ENCODE results near the gene MTHFS.
"Not testable (repeated sequence)": the region's sequence is repeated elsewhere in the genome, so short reads cannot be mapped to it uniquely, and the experiment has no call there.

Gene MTHFS

DNA sequence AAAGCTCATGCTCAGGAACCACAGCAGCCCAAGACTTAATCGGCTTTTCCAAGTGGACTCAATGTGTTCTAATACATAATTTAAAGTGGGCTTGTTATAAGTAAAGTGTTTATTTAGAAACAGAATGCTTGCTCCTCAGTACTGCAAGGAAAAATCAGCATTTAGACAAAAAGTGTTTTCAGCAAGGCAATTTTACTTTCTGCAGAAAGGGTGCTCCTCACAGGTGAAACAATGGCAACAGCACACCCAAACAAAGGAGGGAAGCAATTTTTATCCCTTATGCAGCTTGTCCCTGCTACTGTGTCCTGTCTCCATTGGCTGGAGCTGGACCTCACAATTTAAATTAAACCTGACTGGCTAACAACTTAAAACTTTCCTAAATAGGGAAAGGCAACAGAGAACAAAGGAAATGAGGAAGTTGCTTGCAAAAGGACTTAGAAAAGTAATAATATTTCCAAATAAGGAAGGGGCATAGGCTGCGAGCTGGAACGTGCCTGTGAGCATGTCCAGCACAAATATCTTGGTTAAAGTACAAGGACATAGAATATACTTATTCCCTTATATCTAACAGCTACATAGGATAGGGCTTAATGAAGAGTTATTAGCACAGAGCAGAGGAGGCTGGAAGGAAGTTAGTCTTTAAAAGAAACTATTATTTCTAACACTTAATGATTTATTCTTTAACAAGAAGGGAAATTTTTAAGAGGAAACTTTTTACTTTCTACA is 19.1 kb upstream of the MTHFS start:
- DNase-seq: not testable (repeated sequence)

DNA sequence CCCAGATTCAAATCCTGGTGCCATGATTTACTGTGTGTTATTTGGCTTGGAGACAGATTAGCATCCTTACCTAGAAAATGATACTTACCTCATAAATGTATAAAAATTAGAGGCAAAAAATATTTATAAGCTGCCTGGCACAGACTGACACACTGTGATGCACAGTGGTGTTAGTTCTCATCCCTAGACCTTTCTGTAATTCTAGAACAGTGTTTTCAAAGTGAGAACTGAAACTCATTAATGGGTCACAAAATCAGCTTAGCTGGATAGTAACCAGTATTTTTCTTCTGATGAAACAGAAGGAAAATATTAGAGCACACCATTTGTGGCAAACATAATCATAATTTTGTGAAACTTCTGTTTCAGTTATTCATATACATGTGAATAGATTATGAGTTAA is 17.9 kb upstream of the MTHFS start:
- no peak for DNase-seq

DNA sequence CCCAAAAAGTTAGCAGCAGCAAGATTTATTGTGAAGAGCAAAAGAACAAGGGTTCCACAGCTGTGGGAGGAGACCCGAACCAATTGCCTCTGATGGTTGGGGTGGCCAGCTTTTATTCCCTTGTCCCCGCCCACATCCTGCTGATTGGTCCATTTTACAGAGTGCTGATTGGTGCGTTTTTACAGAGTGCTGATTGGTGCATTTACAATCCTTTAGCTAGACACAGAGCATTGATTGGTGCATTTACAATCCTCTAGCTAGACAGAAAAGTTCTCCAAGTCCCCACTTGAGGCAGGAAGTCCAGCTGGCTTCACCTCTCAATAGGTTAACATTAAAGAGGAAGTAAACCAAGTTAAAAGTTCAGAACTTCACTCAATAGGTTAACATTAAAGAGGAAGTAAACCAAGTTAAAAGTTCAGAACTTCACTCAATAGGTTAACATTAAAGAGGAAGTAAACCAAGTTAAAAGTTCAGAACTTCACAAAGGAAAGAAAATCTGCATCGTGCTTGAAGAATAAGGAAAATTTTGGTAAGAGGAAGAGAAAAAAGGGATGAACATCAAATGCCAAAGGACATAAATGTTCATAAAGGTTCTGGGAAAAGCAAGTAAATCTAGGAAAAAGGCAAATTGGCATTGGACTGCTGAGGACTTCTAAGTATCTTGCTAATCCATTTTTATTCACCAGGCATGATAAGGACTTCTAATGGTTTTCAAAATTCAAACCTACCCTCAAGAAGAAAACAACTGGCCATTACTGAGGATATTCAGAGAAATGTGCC is 12.9 kb upstream of the MTHFS start:
- DNase-seq: not testable (repeated sequence)

DNA sequence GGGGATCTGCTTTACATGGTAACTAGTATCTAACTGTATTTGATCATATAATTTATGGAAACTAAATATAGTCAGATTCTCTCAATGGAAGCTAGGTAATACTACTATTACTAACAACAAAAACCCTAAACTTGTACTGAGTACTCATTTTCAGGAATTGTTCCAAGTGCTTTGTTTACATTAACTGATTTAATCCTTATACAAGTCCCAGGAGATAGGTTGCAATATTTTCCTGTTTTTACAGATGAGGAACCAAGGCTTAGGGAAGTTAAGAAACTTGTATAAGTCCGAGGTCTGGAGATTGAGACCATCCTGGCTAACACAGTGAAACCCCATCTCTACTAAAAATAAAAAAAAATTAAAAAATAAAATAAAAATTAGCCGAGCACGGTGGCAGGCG is 7.5 kb upstream of the MTHFS start:
- no peak for DNase-seq

DNA sequence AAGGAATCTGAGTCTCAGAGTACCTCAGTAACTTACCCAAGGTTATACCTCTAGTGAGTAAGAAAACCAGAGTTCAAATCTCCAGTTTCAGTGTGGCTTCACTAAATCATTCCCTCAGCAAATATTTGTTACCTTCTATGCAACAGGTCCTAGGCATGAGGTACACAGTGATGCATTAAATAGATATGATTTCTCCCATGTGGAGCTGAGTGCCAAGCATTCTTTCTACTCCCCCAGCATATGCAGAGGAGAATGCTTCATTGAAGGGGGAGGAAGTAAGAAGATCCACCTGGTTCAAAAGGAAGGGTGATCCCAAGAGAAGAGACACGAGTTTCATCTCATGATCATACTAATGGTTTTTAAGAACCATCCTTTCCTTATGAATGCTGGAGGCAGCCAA is 6.8 kb upstream of the MTHFS start:
- no peak for DNase-seq

DNA sequence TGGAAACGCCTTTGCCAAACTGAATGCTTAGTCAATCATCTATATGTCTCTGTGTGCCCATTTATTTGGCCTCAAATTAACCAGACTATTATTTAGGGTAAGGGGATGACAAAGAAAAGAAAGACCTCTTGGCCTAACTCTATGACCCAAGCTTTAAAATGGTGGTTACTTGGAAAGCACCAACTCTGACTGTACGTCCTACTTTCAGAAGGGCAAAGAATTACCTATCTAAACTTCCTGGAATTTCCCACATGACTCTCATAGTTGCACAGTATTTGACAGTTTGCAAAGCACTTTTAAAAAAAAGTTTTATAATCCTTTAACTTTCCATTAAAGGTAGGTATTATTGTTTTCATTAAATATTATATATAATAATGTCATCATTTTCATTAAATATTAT is 6.3 kb upstream of the MTHFS start:
- DNase-seq: no peak

DNA sequence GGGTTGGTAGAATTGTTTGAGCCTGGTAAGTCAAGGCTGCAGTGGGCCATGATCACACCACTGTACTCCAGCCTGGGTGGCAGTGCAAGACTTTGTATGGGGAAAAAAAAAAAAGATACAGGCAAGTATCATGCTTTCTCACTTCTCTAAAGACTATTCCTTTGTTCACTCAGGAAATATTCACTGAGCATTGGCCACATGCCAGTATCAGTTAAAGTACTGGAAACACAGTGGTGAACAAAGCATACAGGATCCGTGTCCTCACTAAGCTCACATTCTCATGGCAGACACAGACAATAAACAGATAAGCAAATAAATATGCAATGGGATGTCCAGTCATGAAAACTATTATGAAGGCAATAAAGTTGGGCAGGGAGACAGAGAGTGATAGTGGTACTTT is 5.1 kb upstream of the MTHFS start:
- DNase-seq: no peak

DNA sequence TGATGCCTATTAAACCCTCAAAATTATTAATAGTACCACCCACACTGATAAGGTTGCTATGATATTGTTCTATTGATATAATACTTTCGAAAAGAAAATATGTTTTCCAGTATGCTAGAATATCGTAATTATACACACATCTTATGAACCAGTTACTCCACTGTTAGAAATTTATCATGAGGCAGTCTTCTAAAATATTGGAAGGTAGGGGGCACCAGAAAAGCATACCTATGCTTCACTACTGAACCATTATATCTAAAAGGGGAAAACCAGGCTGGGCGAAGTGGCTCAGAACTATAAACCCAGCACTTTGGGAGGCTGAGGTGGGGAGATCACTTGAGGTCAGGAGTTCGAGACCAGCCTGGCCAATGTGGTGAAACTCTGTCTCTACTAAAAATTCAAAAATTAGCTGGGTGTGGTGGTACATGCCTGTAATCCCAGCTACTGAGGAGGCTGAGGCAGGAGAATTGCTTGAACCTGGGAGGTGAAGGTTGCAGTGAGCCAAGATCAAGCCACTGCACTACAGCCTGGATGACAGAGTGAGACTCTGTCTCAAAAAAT is 4.1 kb upstream of the MTHFS start:
- DNase-seq: not testable (repeated sequence)

DNA sequence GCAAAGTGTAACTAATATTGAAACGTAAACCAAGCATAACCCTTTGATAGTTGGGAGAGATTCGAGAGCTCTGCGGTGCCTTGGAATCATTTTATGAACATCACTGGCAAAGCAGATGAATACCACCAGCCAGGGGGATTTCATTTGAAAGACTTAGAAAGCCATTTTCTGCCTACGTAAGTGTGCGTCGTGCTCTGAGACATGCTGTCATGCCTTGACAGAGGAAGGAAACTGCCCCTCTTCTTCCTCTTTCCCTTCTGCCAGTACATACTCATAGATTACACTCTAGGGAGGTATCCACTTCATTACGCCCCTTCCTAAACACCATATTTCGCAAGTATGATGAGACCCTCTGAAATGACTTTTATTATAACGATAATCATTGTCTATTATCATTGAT is 3.3 kb upstream of the MTHFS start:
- peak; percentile 11 for DNase-seq

DNA sequence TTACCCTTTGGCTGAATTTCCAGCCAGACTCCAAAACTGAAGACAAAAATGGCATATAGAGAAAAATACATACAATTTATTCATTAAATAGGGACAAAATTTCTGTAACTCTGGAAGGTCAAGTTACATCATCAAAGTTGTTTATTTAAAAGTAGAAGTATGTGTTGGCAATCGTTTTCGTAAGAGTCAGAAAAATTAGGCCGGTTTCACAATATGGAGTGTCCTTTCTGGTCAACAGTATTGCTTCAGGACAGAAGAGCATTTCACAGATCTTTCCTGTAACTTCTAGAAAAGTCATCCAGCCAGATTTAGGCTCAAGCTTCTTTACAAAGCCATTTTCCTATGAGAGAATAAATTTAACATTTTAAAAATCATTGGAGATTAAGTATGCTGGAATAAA is 2.0 kb upstream of the MTHFS start:
- not testable (repeated sequence) for DNase-seq

DNA sequence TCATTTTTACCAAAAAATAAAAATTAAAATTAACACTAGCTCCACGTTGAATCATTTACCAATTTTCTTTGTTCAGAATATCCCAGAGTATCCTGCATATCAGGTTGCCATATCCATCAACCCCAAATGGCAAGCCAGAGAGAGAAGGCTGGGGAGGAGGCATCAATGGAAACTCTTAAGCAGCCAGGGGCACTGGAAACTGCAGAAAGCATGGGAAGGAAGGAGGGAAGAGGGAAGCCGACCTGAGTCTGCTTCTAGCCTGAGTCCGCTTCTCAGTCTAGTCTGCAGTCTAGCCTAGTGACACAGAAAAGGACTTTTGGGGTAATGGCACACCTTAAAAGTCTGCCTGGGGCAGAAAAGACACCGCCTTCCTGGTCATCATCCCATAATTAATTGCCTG is 1.6 kb upstream of the MTHFS start:
- DNase-seq: no peak

DNA sequence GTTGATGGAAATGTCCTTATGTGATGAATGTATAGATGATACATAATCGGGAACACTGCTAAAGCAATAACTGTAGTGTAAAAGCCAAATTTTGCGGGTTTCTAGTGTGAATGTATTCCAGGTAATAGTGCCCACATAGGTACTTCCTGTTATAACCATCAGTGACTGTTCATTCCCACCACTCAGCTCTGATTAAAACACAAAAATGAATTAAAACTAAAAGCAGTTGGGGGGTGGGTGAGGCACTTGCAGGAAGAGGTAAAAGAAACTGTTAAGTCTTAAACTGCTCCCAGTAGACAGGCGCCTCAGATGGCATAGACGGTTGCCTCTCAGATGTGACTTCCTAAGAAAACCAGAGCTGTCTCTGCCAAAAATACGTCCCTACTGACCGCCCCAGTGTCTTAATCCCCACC is 893 bp upstream of the MTHFS start:
- peak; percentile 73 for DNase-seq

DNA sequence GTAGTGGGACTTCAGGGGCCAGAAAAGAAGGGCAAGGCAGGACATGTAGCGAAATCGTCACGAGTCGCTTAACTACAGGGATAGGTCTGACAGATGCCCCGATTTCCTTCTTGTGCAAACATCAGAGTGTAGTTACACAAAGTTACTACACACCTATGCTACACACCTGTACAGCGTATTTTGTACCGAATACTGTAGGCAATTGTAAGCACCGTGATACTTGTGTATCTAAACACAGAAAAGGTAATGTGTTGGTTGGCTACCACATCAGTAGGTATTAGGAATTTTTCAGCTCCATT is 515 bp upstream of the MTHFS start:
- DNase-seq: no peak

DNA sequence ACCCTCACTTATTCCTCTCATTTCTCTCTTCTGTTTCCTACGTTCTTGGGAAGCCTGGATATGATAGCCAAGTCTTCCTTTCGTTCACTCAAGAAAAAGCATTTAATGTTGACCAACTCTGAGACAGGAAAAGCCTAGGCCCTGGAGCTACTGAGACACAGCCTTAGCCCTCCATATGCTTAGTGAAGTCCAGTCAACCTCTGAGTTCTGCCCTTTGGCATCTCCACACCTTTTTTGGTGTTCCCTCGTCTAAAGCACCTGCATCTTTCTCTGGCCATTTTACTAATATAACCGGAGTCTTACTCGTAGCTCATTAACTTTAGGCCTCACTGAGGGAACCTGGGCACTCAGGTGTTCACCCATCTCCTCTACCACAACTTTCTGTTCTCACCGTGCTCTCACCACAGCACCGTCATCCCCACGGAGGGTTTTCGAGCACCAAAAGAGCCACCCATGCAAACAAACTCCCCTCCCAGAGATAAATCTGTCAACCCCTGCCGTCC is 632 bp downstream of the MTHFS start:
- no peak for DNase-seq

DNA sequence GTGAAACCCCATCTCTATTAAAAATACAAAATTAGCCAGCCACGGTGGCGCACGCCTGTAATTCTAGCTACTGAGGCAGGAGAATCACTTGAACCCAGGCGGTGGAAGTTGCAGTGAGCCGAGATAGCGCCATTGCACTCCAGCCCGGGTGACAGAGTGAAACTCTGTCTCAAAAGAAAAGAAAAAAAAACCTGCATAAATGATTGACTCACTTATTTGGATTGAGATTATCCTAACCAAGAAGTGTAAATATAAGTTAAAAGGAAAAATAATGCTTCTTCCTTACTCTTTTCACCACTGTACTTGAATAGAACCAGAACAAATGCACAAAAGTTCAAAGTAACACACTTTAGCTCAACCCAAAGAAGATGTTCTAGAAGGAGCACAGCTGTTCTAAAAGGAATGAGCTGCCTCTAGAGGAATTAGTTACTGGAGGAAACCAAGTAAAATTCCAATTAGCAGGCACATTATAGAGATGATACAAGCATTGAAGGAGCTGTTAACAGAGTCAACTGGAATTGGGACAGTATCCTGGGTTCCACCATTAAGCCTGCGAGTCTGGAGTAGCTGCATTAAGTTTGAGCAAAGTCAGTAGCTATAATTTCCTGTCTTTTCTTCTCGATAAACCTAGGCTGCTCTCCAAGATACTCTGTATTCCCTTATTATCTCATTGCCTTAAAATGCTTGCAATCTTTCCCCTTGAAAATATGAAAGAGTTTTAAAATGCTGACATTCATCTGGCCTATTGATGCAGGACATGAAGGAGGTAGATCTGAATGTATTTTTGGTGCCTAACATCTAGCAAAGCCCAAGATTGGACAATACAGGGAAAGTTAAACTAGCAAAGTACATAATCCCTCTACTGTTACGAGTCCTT is 9.5 kb downstream of the MTHFS start:
- DNase-seq: no peak

DNA sequence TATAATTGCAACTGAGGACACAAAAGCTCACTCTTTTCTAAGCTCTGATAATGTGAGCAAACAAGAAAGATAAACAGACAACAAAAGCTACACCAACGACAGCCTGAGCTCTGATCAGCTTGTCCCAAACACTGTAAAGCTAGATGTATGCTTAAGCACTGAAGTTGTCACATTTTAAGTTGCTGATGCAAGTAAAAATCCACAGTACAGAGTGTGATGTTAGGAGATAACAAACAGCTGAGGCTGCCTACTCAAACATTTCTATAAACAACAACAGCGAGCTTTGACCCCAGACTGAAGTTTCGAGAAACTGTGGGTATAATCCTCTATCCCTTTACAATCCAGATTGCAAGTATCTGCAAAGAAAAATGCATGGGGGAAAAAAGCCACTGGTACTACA is 10.7 kb downstream of the MTHFS start:
- no peak for DNase-seq

DNA sequence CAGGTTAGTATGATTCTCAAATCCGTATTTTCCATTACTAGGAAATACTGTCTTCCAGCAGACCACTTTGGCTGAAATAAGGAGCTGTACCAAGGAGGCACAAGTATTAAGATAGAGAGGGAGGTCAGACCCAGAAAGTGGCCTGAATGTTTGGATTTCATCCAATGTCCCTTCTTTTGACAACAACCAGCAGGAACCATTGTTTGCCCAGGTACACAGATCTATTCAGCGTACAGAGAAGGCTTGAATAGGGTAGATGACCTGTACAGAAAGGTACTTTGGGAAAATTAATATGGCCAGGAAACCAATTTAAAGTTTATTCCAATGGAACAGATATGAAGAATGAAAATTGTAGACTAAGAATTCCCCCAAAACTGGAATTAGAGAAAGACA is 12.6 kb downstream of the MTHFS start:
- DNase-seq: no peak

DNA sequence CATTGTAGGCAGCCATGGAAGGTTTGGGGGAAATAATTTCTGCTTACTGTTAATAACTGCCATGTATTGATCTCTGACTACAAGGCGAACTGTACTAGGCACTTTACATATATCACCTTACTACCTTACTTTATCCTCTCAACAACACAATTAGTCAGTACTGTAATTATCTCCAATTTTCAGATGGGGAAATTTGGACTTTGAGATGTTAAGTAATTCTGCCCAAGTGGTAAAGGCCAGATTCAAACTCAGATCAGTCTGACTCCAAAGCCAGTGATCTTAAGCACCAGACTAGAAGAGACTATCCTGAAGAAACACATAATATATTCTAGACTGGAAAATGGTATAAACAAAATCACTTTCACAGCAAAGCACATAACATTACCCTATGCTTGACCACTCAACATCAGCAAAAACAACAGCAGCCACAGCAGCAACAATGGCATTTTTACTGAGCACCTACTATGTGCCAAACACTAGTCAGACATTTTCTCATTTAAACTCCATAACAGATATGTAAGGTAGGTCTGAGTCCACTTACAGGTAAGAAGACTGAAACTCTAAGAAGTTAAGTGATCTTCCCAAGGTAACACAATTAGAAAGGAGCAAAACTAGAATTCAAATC is 13.1 kb downstream of the MTHFS start:
- DNase-seq: no peak

DNA sequence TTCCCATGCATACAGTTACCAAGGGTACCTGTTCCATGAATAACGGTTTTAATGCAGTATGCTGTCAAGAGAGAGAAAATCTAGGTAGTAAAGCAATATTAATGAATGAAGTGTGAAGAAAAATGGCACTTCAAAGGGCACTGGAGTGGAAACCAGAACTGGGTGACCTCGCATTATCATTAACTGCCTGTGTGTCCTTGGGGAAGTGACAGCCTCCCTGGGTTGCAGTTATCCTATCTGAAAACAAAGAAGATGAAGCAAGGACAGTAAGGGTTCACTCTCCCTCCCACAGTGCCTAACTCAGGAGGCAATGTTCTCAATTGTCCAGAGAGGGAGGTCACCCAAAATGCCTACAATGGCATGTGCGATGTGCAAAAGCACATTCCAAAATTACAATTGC is 15.1 kb downstream of the MTHFS start:
- no peak for DNase-seq

DNA sequence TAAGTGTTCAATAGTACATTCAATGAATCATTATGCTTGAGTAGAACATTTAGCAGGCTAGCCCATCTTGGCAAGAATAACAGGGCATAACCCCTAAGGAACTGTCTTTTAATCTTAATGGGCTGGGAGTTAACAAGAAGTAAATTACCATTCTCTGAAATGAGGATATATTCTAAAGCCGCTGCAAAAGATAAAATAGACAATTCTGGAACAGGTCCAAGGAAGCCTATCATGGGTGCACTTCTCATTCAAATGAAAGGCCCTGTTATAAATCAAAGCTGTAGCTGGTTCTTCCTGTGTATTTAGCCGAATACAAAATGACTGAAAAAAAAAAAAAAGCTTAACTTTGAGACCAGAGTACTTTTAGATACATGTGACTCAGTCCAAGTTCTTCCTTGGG is 15.6 kb downstream of the MTHFS start:
- no peak for DNase-seq

DNA sequence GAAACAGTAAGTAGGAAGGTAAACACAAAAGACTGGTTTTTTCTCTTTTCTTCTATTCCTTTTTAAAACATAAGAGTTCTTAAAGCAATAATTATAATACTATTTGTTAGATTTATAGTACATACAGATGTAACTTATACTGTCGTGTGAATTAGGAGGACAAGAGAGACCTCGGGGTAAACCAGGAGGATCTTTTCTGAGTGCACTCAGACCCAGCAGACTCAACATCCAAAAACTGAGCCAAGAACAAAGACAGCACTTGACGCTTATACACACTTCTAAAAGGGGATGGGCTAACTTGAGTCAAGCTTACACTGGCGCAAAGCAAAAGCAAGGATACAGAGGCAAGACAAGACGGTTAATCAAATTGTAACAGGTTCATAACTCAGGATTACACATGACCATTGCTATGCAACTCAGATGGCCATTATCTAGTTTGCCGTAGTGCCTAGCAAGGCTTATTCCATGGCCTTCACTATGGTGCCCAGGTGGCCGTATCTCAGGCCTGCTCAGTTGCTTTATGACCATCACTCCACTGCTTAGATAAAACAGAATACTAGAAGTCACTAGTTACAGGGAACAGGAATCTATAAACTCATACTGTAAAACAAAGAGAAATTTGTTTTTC is 18.6 kb downstream of the MTHFS start:
- DNase-seq: no peak

DNA sequence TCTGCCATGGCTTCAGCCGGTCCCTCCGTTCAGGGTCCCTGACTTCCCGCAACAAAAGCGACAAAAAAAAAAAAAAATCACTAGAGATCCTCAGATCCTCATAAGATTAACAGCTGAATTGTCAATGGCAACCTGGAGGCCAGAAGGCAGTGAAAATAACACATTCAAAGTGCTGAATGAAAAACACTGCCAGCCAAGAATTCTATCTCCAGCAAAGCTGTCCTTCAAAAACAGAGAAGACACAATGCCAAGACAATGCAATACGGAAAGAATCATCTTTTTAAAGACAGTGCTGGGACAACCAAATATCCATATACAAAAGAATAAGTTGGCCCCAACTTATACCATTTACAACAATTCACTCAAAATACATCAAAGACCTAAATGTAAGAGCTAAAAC is 21.6 kb downstream of the MTHFS start:
- DNase-seq: no peak

Data from activated CD4-positive, alpha-beta T cell treated with anti-CD3 and anti-CD28 coated beads, Interleukin-10, Interleukin-2, amounts not matched to agents 100 ng/mL and 50 ng/mL, durations not matched to agents 16 hours and 8 hours (primary cell).